ENCODE measurements around the gene GAL3ST2. TPM values are rescaled to one million over a fixed set of nuclear protein-coding genes. Genes with fewer than 3 reads are reported as not detected.

GAL3ST2 gene
- total RNA-seq, 1 donor from 2014 or later: not detected

DNA sequence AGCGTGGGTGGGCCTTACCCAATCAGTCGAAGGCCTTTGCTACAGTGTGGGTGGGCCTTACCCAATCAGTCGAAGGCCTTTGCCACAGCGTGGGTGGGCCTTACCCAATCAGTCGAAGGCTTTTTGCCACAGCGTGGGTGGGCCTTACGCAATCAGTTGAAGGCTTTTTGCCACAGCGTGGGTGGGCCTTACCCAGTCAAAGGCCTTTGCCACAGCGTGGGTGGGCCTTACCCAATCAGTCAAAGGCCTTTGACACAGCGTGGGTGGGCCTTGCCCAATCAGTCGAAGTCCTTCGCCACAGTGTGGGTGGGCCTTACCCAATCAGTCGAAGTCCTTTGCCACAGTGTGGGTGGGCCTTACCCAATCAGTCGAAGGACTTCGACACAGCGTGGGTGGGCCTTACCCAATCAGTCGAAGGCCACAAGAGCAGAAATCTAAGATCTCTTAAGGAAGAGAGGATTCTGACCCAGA is 16.3 kb upstream of the GAL3ST2 start:
- no peak overlapping the region for H3K4me3 Mint-ChIP-seq (ENCODE audit: unreplicated experiment)
- FAIRE-seq: no peak
- no peak overlapping the region for H3K27ac Mint-ChIP-seq (ENCODE audit: unreplicated experiment)
- DNase-seq (ENCODE audit: low read depth): no peak
- no peaks in the 10 kb centered on the region for H3K79me2 ChIP-seq (ENCODE audit: insufficient read depth, low read length)
- H3K27me3 Mint-ChIP-seq (ENCODE audit: low read depth, unreplicated experiment): no peaks in the 10 kb centered on the region
- H3K4me1 Mint-ChIP-seq (ENCODE audit: low read depth, unreplicated experiment): no peaks in the 10 kb centered on the region
- H3K4me2 ChIP-seq (ENCODE audit: low read length): no peak overlapping the region
- no peak overlapping the region for H3K9ac ChIP-seq (ENCODE audit: low read length)
- H3K9me3 Mint-ChIP-seq (ENCODE audit: unreplicated experiment): peaks cover 10% of the 10 kb centered on the region
- peaks cover 18% of the 10 kb centered on the region for H3K36me3 Mint-ChIP-seq (ENCODE audit: low read depth, unreplicated experiment)
- TF ChIP-seq EZH2 (IDR thresholded peaks at IDR 0.05; ENCODE audit: insufficient read depth, low read length): no peak
- TF ChIP-seq, protein P1, sequence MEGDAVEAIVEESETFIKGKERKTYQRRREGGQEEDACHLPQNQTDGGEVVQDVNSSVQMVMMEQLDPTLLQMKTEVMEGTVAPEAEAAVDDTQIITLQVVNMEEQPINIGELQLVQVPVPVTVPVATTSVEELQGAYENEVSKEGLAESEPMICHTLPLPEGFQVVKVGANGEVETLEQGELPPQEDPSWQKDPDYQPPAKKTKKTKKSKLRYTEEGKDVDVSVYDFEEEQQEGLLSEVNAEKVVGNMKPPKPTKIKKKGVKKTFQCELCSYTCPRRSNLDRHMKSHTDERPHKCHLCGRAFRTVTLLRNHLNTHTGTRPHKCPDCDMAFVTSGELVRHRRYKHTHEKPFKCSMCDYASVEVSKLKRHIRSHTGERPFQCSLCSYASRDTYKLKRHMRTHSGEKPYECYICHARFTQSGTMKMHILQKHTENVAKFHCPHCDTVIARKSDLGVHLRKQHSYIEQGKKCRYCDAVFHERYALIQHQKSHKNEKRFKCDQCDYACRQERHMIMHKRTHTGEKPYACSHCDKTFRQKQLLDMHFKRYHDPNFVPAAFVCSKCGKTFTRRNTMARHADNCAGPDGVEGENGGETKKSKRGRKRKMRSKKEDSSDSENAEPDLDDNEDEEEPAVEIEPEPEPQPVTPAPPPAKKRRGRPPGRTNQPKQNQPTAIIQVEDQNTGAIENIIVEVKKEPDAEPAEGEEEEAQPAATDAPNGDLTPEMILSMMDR (IDR thresholded peaks at IDR 0.05; ENCODE audit: insufficient read depth, low read depth, low read length): no peak
- H3K4me3 ChIP-seq (ENCODE audit: insufficient read depth, low read depth, low read length): no peak overlapping the region
- no peaks in the 10 kb centered on the region for H3K4me1 ChIP-seq (ENCODE audit: insufficient read depth, low read length)
- no peaks in the 10 kb centered on the region for H3K27me3 ChIP-seq (ENCODE audit: insufficient read depth, low read length)
- no peak overlapping the region for H2AFZ ChIP-seq (ENCODE audit: low read depth, low read length)
- no peak overlapping the region for H3K27ac ChIP-seq (ENCODE audit: low read depth, low read length)
- no peaks in the 10 kb centered on the region for H3K36me3 ChIP-seq (ENCODE audit: insufficient read depth, low read length)
- peaks cover 3% of the 10 kb centered on the region for H3K9me3 ChIP-seq (ENCODE audit: insufficient read depth, low read depth, low read length)
- H4K20me1 ChIP-seq (ENCODE audit: insufficient read depth, low read length): peaks cover 12% of the 10 kb centered on the region

DNA sequence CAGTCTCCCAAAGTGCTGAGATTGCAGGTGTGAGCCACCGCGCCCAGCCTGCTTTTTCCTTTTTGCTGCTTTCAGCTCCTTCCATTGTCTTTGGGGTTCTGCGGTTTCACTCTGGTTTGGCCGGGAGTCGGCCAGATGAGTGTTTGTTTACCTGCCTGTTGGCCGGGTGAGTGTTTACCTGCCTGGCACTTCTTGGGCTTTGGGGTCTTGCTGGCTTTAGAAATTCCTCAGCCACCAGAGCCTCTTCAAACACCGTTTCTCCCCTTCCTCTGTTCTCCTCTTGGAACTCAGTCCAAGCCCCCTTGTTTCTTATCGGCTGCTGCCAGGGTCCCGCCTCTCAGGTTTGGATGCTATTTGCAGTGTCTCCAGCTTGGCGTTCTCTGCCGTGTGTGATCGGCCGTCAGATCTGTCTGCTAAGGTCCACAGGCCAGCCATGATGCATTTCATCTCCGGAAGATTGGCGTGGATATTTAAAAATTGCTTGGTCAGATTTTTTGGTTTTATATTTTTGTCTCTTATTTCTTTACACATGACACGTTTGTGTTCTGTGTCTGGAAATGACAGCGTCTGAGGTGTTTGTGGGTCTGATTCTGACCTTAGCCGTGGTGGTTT is 14.2 kb upstream of the GAL3ST2 start:
- no peaks in the 10 kb centered on the region for H3K79me2 ChIP-seq (ENCODE audit: insufficient read depth, low read length)
- Mint-ChIP-seq H3K4me3 (ENCODE audit: unreplicated experiment) (no peak overlapping the region), H3K9me3 (ENCODE audit: unreplicated experiment) (peaks cover 10% of the 10 kb centered on the region), H3K27ac (ENCODE audit: unreplicated experiment) (no peak overlapping the region), H3K36me3 (ENCODE audit: low read depth, unreplicated experiment) (peaks cover 16% of the 10 kb centered on the region), H3K27me3 (ENCODE audit: low read depth, unreplicated experiment) (no peaks in the 10 kb centered on the region), H3K4me1 (ENCODE audit: low read depth, unreplicated experiment) (no peaks in the 10 kb centered on the region)
- TF ChIP-seq EZH2 (IDR thresholded peaks at IDR 0.05; ENCODE audit: insufficient read depth, low read length): no peak
- TF ChIP-seq, protein P1 (IDR thresholded peaks at IDR 0.05; ENCODE audit: insufficient read depth, low read depth, low read length): no peak
- H3K27me3 ChIP-seq (ENCODE audit: insufficient read depth, low read length): no peaks in the 10 kb centered on the region
- peaks cover 3% of the 10 kb centered on the region for H3K9me3 ChIP-seq (ENCODE audit: insufficient read depth, low read depth, low read length)
- H3K4me3 ChIP-seq (ENCODE audit: insufficient read depth, low read depth, low read length): no peak overlapping the region
- no peaks in the 10 kb centered on the region for H3K4me1 ChIP-seq (ENCODE audit: insufficient read depth, low read length)
- H3K36me3 ChIP-seq (ENCODE audit: insufficient read depth, low read length): no peaks in the 10 kb centered on the region
- DNase-seq (ENCODE audit: low read depth) (no peak), FAIRE-seq (no peak)
- H3K9ac ChIP-seq (ENCODE audit: low read length): no peak overlapping the region
- no peak overlapping the region for H3K4me2 ChIP-seq (ENCODE audit: low read length)
- H4K20me1 ChIP-seq (ENCODE audit: insufficient read depth, low read length): peaks cover 12% of the 10 kb centered on the region
- H2AFZ ChIP-seq (ENCODE audit: low read depth, low read length): no peak overlapping the region
- no peak overlapping the region for H3K27ac ChIP-seq (ENCODE audit: low read depth, low read length)

DNA sequence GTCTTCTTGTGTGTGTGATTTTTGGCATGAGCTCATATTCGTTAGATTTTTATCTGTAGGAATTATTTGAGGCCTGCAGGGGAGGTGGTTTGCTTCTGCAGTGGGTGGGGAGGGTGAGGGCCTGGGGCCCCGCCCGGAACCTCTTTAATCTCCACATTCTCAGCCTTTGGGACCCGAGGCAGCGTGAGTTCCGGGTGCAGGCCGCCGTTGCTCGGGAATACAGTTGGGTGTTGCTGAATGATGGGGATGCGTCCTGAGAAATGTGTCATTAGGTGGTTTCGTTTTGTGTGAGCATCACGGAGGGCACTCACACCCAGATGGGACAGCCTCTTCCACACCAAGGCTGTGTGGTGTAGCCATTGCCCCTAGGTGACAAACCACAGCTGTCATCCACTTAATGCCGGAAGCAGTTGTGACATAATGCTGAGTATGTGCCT is 13.7 kb upstream of the GAL3ST2 start:
- H3K9ac ChIP-seq (ENCODE audit: low read length): no peak overlapping the region
- Mint-ChIP-seq H3K9me3 (ENCODE audit: unreplicated experiment) (peaks cover 10% of the 10 kb centered on the region), H3K4me3 (ENCODE audit: unreplicated experiment) (no peak overlapping the region), H3K27me3 (ENCODE audit: low read depth, unreplicated experiment) (no peaks in the 10 kb centered on the region), H3K36me3 (ENCODE audit: low read depth, unreplicated experiment) (peaks cover 16% of the 10 kb centered on the region), H3K27ac (ENCODE audit: unreplicated experiment) (no peak overlapping the region), H3K4me1 (ENCODE audit: low read depth, unreplicated experiment) (no peaks in the 10 kb centered on the region)
- H3K4me3 ChIP-seq (ENCODE audit: insufficient read depth, low read depth, low read length): no peak overlapping the region
- no peaks in the 10 kb centered on the region for H3K36me3 ChIP-seq (ENCODE audit: insufficient read depth, low read length)
- H3K27me3 ChIP-seq (ENCODE audit: insufficient read depth, low read length): no peaks in the 10 kb centered on the region
- DNase-seq (ENCODE audit: low read depth) (no peak), FAIRE-seq (no peak)
- H3K9me3 ChIP-seq (ENCODE audit: insufficient read depth, low read depth, low read length): peaks cover 3% of the 10 kb centered on the region
- H3K27ac ChIP-seq (ENCODE audit: low read depth, low read length): no peak overlapping the region
- H3K4me2 ChIP-seq (ENCODE audit: low read length): no peak overlapping the region
- H3K79me2 ChIP-seq (ENCODE audit: insufficient read depth, low read length): no peaks in the 10 kb centered on the region
- H4K20me1 ChIP-seq (ENCODE audit: insufficient read depth, low read length): peaks cover 12% of the 10 kb centered on the region
- TF ChIP-seq, protein P1 (IDR thresholded peaks at IDR 0.05; ENCODE audit: insufficient read depth, low read depth, low read length): no peak
- no peak for TF ChIP-seq EZH2 (IDR thresholded peaks at IDR 0.05; ENCODE audit: insufficient read depth, low read length)
- H2AFZ ChIP-seq (ENCODE audit: low read depth, low read length): no peak overlapping the region
- no peaks in the 10 kb centered on the region for H3K4me1 ChIP-seq (ENCODE audit: insufficient read depth, low read length)
